Uterus (tissue), 2 donors: ENCODE data around the gene SLC6A18.

ENCODE experiments used
- POLR2A ChIP-seq, 2 donors: fragments of 450-650 bp; IDR thresholded peaks; one replicate each; pipeline ENCODE4 v1.6.1; 2016; ENCODE audit warnings: antibody characterized with exemption in 2 of 2, mild to moderate bottlenecking in 1 of 2, moderate library complexity in 1 of 2
- TF ChIP-seq, protein P1 (sequence below), 4 experiments: fragments of 200-600 bp in 2 of 4; fragments of 450-650 bp in 2 of 4; sonication (generic) in 2 of 4; IDR thresholded peaks; one replicate each; pipeline ENCODE4 v1.5.1; 2016 to 2019; ENCODE audit warnings: antibody characterized with exemption in 4 of 4, mild to moderate bottlenecking in 2 of 4, moderate library complexity in 1 of 4

DNA sequence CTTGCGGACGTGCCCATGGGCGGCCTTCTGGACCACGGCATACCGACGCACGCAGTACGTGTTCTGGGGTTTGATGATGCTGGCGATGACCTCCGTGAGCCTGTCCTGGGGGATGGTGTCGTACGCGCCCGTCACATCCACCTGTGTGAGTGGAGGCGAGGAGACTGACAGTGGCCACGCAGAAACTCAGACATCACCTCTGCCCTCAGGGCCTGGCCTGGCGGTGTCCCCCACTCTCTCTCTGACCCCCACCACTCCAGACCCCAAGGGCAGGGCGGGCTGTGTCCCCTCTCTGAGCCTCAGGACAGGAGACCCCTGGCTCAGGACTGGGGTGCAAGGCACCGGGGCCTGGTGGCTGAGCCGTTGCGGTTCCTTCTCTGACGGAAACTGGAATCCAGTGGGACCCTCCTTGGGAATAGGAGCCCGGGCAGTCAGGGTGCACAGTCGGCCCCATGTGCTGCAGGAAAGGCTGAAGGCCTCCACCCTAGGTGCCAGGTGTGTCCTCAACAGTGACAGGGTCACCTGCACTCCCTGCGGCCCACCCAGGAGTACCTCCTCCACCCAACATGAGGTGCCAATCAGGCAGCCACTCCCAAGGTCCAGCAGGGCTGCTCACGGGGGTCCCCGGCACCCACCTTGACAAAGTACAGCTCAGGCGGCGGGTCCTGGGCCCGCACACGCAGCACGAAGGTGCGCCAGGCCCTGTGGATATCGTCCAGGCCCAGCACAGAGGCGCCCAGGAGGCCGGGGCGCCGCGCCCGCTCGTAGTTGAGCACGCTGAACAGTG, 53.7 kb downstream of the SLC6A18 start:
- TF ChIP-seq POLR2A (IDR thresholded peaks at IDR 0.05): no peak
- TF ChIP-seq, protein P1, sequence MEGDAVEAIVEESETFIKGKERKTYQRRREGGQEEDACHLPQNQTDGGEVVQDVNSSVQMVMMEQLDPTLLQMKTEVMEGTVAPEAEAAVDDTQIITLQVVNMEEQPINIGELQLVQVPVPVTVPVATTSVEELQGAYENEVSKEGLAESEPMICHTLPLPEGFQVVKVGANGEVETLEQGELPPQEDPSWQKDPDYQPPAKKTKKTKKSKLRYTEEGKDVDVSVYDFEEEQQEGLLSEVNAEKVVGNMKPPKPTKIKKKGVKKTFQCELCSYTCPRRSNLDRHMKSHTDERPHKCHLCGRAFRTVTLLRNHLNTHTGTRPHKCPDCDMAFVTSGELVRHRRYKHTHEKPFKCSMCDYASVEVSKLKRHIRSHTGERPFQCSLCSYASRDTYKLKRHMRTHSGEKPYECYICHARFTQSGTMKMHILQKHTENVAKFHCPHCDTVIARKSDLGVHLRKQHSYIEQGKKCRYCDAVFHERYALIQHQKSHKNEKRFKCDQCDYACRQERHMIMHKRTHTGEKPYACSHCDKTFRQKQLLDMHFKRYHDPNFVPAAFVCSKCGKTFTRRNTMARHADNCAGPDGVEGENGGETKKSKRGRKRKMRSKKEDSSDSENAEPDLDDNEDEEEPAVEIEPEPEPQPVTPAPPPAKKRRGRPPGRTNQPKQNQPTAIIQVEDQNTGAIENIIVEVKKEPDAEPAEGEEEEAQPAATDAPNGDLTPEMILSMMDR (IDR thresholded peaks at IDR 0.05): no peak
